CD8-positive, alpha-beta memory T cell (primary cell): Measurements from ENCODE around the gene BACH2. TPM values are rescaled to one million over a fixed set of nuclear protein-coding genes. Genes with fewer than 3 reads are reported as not detected.

ENCODE experiments used
- CTCF ChIA-PET: fragments of 350-600 bp; sonication (Branson Sonifier 250); formaldehyde crosslinking; loops from one replicate; lab custom pipeline; 2021; ENCODE audit warnings: antibody characterized with exemption; lab: Charles Lee
- POLR2A ChIA-PET: fragments of 350-600 bp; sonication (Branson Sonifier 250); formaldehyde crosslinking; loops from one replicate; lab custom pipeline; 2021; ENCODE audit warnings: antibody characterized with exemption; lab: Charles Lee
- DNase-seq, 5 donors: peaks; one replicate each; pipeline versions ENCODE4 v3.0.0 to v3.0.0-alpha.2; 2020 to 2022; ENCODE audit warnings: mixed read lengths in 1 of 5
- H3K27ac ChIP-seq: one replicate; pipeline ENCODE4 v1.7.0; 2013; ENCODE audit warnings: low read depth, mild to moderate bottlenecking, low read length, moderate library complexity
- H3K27me3 ChIP-seq: 2 replicates; pipeline ENCODE4 v1.7.0; 2013; ENCODE audit warnings: low read length, mild to moderate bottlenecking; ENCODE audit not compliant: insufficient read depth, poor library complexity, severe bottlenecking
- H3K36me3 ChIP-seq: 2 replicates; pipeline ENCODE4 v1.7.0; 2013; ENCODE audit warnings: mild to moderate bottlenecking, low read length, moderate library complexity; ENCODE audit not compliant: insufficient read depth
- H3K4me1 ChIP-seq: 2 replicates; pipeline ENCODE4 v1.7.0; 2013; ENCODE audit warnings: mild to moderate bottlenecking, low read length, moderate library complexity; ENCODE audit not compliant: insufficient read depth
- H3K4me3 ChIP-seq: 2 replicates; pipeline ENCODE4 v1.7.0; 2013; ENCODE audit warnings: mild to moderate bottlenecking, low read length
- H3K9me3 ChIP-seq: 2 replicates; pipeline ENCODE4 v1.7.0; 2013; ENCODE audit warnings: mild to moderate bottlenecking, low read length
- H3K27ac Mint-ChIP-seq, 8 donors: one replicate each; pipeline ENCODE4 v1.8.0; 2020 to 2021; ENCODE audit warnings: mixed read lengths in 8 of 8, mild to moderate bottlenecking in 6 of 8, inconsistent platforms in 3 of 8, moderate library complexity in 3 of 8
- H3K27me3 Mint-ChIP-seq, 2 donors: one replicate each; pipeline ENCODE4 v1.8.0; 2020 to 2021; ENCODE audit warnings: mixed read lengths in 2 of 2, mild to moderate bottlenecking in 1 of 2, moderate library complexity in 1 of 2
- H3K36me3 Mint-ChIP-seq, 3 donors: one replicate each; pipeline ENCODE4 v1.8.0; 2020 to 2021; ENCODE audit warnings: mixed read lengths in 3 of 3, inconsistent platforms in 1 of 3, mild to moderate bottlenecking in 1 of 3
- H3K4me1 Mint-ChIP-seq, 3 donors: one replicate each; pipeline ENCODE4 v1.8.0; 2020 to 2021; ENCODE audit warnings: mixed read lengths in 3 of 3, inconsistent platforms in 1 of 3, mild to moderate bottlenecking in 1 of 3
- H3K4me3 Mint-ChIP-seq, 7 donors: one replicate each; pipeline ENCODE4 v1.8.0; 2020 to 2021; ENCODE audit warnings: mixed read lengths in 7 of 7, mild to moderate bottlenecking in 6 of 7, moderate library complexity in 4 of 7, inconsistent platforms in 2 of 7
- H3K9me3 Mint-ChIP-seq, 5 donors: one replicate each; pipeline ENCODE4 v1.8.0; 2020 to 2022; ENCODE audit warnings: mixed read lengths in 5 of 5, mild to moderate bottlenecking in 3 of 5, moderate library complexity in 2 of 5, inconsistent platforms in 1 of 5
- polyA plus RNA-seq: library from polyadenylated mRNA; unstranded; fragments of 300-500 nt; fragmentation: Illumina TruSeq; gene quantifications from one replicate; pipeline ENCODE4 v1.2.3, GENCODE V29; 2021
- total RNA-seq, 2 experiments: library from RNA; stranded (reverse); gene quantifications; one replicate each; pipeline ENCODE4 v1.2.3, GENCODE V29; 2021

BACH2 gene
- total and polyA plus RNA-seq, 3 experiments from 2014 or later: 7.4 to 41.8 (median 39.9) TPM

- Mint-ChIP-seq H3K4me1 (peaks cover 6 to 34% (median 16%) of the 10 kb centered on the region in 3 donors), H3K27ac (no peak overlapping the region), H3K9me3 (peaks cover 3 to 10% (median 5%) of the 10 kb centered on the region in 5 donors), H3K27me3 (no peaks in the 10 kb centered on the region), H3K4me3 (no peak overlapping the region), H3K36me3 (peaks cover 11 to 20% (median 17%) of the 10 kb centered on the region in 3 donors)
- Histone ChIP-seq H3K9me3 (peaks cover 4% of the 10 kb centered on the region), H3K4me1 (peaks cover 52% of the 10 kb centered on the region), H3K4me3 (no peak overlapping the region), H3K27ac (no peak overlapping the region), H3K36me3 (peaks cover 8% of the 10 kb centered on the region), H3K27me3 (no peaks in the 10 kb centered on the region)
- no peak for DNase-seq
- CTCF ChIA-PET: interaction anchor here (1.6 kb wide), 1 partner anchor 198 kb away, joined by 3 read pairs; no protein-coding TSS in a partner anchor
- POLR2A ChIA-PET: no interaction called here
Observed at GRCh38 chr6:90195094-90195829, 101.4 kb downstream of the BACH2 start.

GRCh38 chr6:90194371-90194841 is 102.2 kb downstream of the BACH2 start:
- Histone ChIP-seq H3K27me3 (no peaks in the 10 kb centered on the region), H3K36me3 (peaks cover 8% of the 10 kb centered on the region), H3K4me3 (no peak overlapping the region), H3K4me1 (peaks cover 52% of the 10 kb centered on the region), H3K9me3 (peaks cover 4% of the 10 kb centered on the region), H3K27ac (no peak overlapping the region)
- H3K9me3 Mint-ChIP-seq: peaks cover 3 to 10% (median 5%) of the 10 kb centered on the region in 5 donors
- H3K4me1 Mint-ChIP-seq: peaks cover 6 to 41% (median 16%) of the 10 kb centered on the region in 3 donors
- peak overlapping the region in 1 of 8 donors; percentile 29 for H3K27ac Mint-ChIP-seq
- H3K36me3 Mint-ChIP-seq: peaks cover 10 to 18% (median 17%) of the 10 kb centered on the region in 3 donors
- ChIA-PET POLR2A (no interaction called here), CTCF (interaction anchor here (1.6 kb wide), 1 partner anchor 199 kb away, joined by 3 read pairs; no protein-coding TSS in a partner anchor)
- no peak overlapping the region for H3K4me3 Mint-ChIP-seq
- no peak for DNase-seq
- H3K27me3 Mint-ChIP-seq: no peaks in the 10 kb centered on the region

- peaks cover 3 to 8% (median 4%) of the 10 kb centered on the region in 5 donors for H3K9me3 Mint-ChIP-seq
- no peaks in the 10 kb centered on the region for H3K27me3 Mint-ChIP-seq
- POLR2A ChIA-PET: no interaction called here
- Histone ChIP-seq H3K4me1 (peaks cover 59% of the 10 kb centered on the region), H3K36me3 (peaks cover 8% of the 10 kb centered on the region), H3K27ac (no peak overlapping the region), H3K9me3 (peaks cover 4% of the 10 kb centered on the region), H3K27me3 (no peaks in the 10 kb centered on the region), H3K4me3 (no peak overlapping the region)
- H3K27ac Mint-ChIP-seq: peak overlapping the region in 1 of 8 donors; percentile 54
- peaks cover 6 to 47% (median 16%) of the 10 kb centered on the region in 3 donors for H3K4me1 Mint-ChIP-seq
- H3K4me3 Mint-ChIP-seq: no peak overlapping the region
- CTCF ChIA-PET: no interaction called here
- H3K36me3 Mint-ChIP-seq: peaks cover 4 to 14% (median 11%) of the 10 kb centered on the region in 3 donors
- DNase-seq: no peak
Observed at GRCh38 chr6:90193359-90193758, 103.3 kb downstream of the BACH2 start.

GRCh38 chr6:90192857-90193256 is 103.8 kb downstream of the BACH2 start:
- H3K4me1 ChIP-seq: peaks cover 61% of the 10 kb centered on the region
- peak overlapping the region in 1 of 8 donors; percentile 89 for H3K27ac Mint-ChIP-seq
- H3K27ac ChIP-seq: no peak overlapping the region
- peak overlapping the region in 1 of 7 donors; percentile 12 for H3K4me3 Mint-ChIP-seq
- peaks cover 5% of the 10 kb centered on the region for H3K36me3 ChIP-seq
- H3K4me3 ChIP-seq: no peak overlapping the region
- no peaks in the 10 kb centered on the region for H3K27me3 ChIP-seq
- CTCF ChIA-PET: no interaction called here
- H3K9me3 ChIP-seq: peaks cover 2% of the 10 kb centered on the region
- peaks cover 1 to 9% (median 7%) of the 10 kb centered on the region in 3 donors for H3K36me3 Mint-ChIP-seq
- H3K9me3 Mint-ChIP-seq: peaks cover 0 to 5% (median 0%) of the 10 kb centered on the region in 5 donors
- no peak for DNase-seq
- POLR2A ChIA-PET: no interaction called here
- H3K4me1 Mint-ChIP-seq: peaks cover 6 to 48% (median 16%) of the 10 kb centered on the region in 3 donors
- H3K27me3 Mint-ChIP-seq: no peaks in the 10 kb centered on the region

DNA sequence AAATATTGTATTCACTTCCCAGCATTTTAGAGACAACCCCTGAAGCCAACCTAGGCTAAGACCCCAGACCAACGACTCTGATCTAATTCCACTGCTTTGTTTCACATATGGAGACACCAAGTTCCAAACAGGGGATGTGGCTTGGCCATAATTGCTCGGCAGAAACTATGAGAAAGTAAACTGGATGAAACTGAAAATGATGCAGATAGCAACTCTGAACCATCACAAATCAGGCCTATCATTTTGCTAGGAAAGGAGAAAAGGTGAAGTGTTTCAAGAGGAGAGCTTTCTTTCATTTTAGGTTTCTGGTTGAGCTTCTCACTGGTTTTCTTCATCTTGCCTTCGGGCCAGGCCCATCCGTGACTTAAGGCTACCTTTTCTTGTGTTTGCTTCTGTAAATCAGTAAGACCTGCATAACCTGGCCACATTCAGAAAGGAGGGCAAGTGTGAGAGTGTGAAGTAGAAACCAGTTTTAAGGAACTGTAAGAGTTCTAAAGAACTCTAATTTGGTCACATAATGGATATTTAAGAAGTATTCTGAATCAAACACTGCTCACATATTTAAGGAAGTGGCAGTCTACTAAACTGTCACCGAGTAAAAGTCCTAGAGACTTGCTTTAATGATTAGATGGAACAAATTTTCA is 105.8 kb downstream of the BACH2 start:
- peak overlapping the region in 3 of 7 donors; percentile 6 to 10 (median 6) for H3K4me3 Mint-ChIP-seq
- ChIA-PET CTCF (interaction anchor here (0.9 kb wide), 1 partner anchor 17 kb away, joined by 3 read pairs; no protein-coding TSS in a partner anchor), POLR2A (no interaction called here)
- H3K9me3 ChIP-seq: no peaks in the 10 kb centered on the region
- peaks cover 22 to 67% (median 36%) of the 10 kb centered on the region in 3 donors for H3K4me1 Mint-ChIP-seq
- H3K27me3 ChIP-seq: no peaks in the 10 kb centered on the region
- H3K9me3 Mint-ChIP-seq: no peaks in the 10 kb centered on the region
- peaks cover 80% of the 10 kb centered on the region for H3K4me1 ChIP-seq
- peaks cover 0 to 1% (median 0%) of the 10 kb centered on the region in 3 donors for H3K36me3 Mint-ChIP-seq
- no peaks in the 10 kb centered on the region for H3K36me3 ChIP-seq
- peak overlapping the region; percentile 1 for H3K4me3 ChIP-seq
- H3K27ac Mint-ChIP-seq: peak overlapping the region in 7 of 8 donors; percentile 2 to 51 (median 15)
- peaks cover 0 to 3% of the 10 kb centered on the region in 2 donors for H3K27me3 Mint-ChIP-seq
- no peak for DNase-seq
- H3K27ac ChIP-seq: no peak overlapping the region

GRCh38 chr6:90190131-90190530 is 106.5 kb downstream of the BACH2 start:
- H3K27ac ChIP-seq: no peak overlapping the region
- H3K27ac Mint-ChIP-seq: peak overlapping the region in 3 of 8 donors; percentile 2 to 33 (median 4)
- H3K4me3 Mint-ChIP-seq: peak overlapping the region in 1 of 7 donors; percentile 29
- H3K4me1 Mint-ChIP-seq: peaks cover 22 to 61% (median 37%) of the 10 kb centered on the region in 3 donors
- no peak overlapping the region for H3K4me3 ChIP-seq
- H3K27me3 ChIP-seq: no peaks in the 10 kb centered on the region
- no peaks in the 10 kb centered on the region for H3K9me3 ChIP-seq
- no peaks in the 10 kb centered on the region for H3K9me3 Mint-ChIP-seq
- H3K36me3 Mint-ChIP-seq: peaks cover 0 to 1% (median 0%) of the 10 kb centered on the region in 3 donors
- no peak for DNase-seq
- ChIA-PET CTCF (interaction anchor here (0.9 kb wide), 1 partner anchor 17 kb away, joined by 3 read pairs; no protein-coding TSS in a partner anchor), POLR2A (interaction anchor here (0.6 kb wide), 1 partner anchor 332 kb away, joined by 3 read pairs; no protein-coding TSS in a partner anchor)
- H3K27me3 Mint-ChIP-seq: peaks cover 0 to 3% of the 10 kb centered on the region in 2 donors
- H3K36me3 ChIP-seq: no peaks in the 10 kb centered on the region
- peaks cover 79% of the 10 kb centered on the region for H3K4me1 ChIP-seq

GRCh38 chr6:90187437-90188121 is 109.1 kb downstream of the BACH2 start:
- no peak for DNase-seq
- H3K27me3 ChIP-seq: no peaks in the 10 kb centered on the region
- H3K27ac ChIP-seq: no peak overlapping the region
- peaks cover 0 to 2% (median 1%) of the 10 kb centered on the region in 3 donors for H3K36me3 Mint-ChIP-seq
- no peaks in the 10 kb centered on the region for H3K9me3 ChIP-seq
- ChIA-PET CTCF (interaction anchor here (1.3 kb wide), 1 partner anchor 9 kb away, joined by 3 read pairs; no protein-coding TSS in a partner anchor), POLR2A (no interaction called here)
- H3K36me3 ChIP-seq: no peaks in the 10 kb centered on the region
- peak overlapping the region; percentile 22 to 93 (median 84) for H3K27ac Mint-ChIP-seq
- H3K4me1 ChIP-seq: peaks cover 75% of the 10 kb centered on the region
- H3K9me3 Mint-ChIP-seq: no peaks in the 10 kb centered on the region
- H3K4me1 Mint-ChIP-seq: peaks cover 20 to 59% (median 39%) of the 10 kb centered on the region in 3 donors
- peaks cover 0 to 3% of the 10 kb centered on the region in 2 donors for H3K27me3 Mint-ChIP-seq
- peak overlapping the region; percentile 27 for H3K4me3 ChIP-seq
- H3K4me3 Mint-ChIP-seq: peak overlapping the region in 6 of 7 donors; percentile 51 to 79 (median 68)
